Astrocyte (in vitro differentiated cells and primary cell): Measurements from ENCODE around the gene DNAH2.

Source experiments
- EZH2 ChIP-seq: IDR thresholded peaks from 2 replicates; pipeline ENCODE4 v1.6.1; 2012; ENCODE audit warnings: mild to moderate bottlenecking, low read length, inconsistent platforms; ENCODE audit not compliant: insufficient read depth
- TF ChIP-seq, protein P1 (sequence below): IDR thresholded peaks from 2 replicates; pipeline ENCODE4 v1.5.1; 2011; ENCODE audit warnings: low read depth, mild to moderate bottlenecking, inconsistent platforms, low read length, moderate library complexity; ENCODE audit not compliant: insufficient read depth

DNA sequence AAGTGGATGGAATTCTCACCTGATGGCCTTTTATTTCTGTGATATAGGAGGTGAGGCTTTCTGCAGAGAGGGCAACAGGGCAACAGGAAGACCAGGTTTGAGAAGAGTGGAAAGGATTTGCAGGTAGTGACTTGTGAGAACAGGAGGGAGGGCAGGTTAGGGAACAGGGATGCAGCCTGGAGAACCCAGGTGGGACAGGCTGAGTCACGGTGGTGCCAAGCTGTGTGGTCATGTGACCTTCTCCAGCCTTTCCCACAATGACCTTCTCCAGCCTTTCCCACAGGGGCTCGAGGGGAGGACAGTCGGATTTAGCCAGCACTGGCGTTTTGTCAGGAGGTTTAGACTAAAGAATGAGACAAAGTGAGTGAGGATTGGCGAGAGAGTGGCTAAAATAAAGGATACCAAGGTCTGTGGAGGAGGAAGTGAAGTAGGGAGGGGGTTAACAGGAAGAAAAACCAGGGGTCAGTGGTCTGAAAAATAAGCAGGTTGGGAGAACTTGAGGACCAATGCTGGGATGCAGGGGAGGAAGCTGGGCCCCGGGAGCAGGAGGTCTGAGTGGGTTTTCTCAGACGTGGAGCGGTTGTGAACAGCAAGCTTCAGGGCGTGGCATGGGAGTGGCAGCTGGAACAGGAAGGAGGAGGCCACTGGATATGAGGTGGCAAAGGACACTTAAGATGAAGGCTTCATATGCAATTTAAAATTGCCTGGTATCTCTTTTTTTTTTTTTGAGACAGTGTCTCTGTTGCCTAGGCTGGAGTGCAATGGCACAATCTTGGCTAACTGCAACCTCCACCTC, 37.7 kb downstream of the DNAH2 start:
- TF ChIP-seq, protein P1, sequence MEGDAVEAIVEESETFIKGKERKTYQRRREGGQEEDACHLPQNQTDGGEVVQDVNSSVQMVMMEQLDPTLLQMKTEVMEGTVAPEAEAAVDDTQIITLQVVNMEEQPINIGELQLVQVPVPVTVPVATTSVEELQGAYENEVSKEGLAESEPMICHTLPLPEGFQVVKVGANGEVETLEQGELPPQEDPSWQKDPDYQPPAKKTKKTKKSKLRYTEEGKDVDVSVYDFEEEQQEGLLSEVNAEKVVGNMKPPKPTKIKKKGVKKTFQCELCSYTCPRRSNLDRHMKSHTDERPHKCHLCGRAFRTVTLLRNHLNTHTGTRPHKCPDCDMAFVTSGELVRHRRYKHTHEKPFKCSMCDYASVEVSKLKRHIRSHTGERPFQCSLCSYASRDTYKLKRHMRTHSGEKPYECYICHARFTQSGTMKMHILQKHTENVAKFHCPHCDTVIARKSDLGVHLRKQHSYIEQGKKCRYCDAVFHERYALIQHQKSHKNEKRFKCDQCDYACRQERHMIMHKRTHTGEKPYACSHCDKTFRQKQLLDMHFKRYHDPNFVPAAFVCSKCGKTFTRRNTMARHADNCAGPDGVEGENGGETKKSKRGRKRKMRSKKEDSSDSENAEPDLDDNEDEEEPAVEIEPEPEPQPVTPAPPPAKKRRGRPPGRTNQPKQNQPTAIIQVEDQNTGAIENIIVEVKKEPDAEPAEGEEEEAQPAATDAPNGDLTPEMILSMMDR = no peak
- TF ChIP-seq EZH2 = no peak
